Thymus (tissue), 11 donors: Measurements from ENCODE around the gene ZNF688. TPM values are rescaled to one million over a fixed set of nuclear protein-coding genes. Genes with fewer than 3 reads are reported as not detected.

Experiments
- DNase-seq, 9 donors: peaks; one replicate each; pipeline ENCODE4 v3.0.0-alpha.2; 2013; ENCODE audit warnings: low spot score in 9 of 9, low read depth in 6 of 9, missing footprints in 1 of 9
- H3K27ac ChIP-seq, 2 donors: one replicate each; pipeline ENCODE4 v1.5.1; 2013; ENCODE audit warnings: control low read depth in 1 of 2, low read depth in 1 of 2, low read length in 1 of 2, mild to moderate bottlenecking in 1 of 2, moderate library complexity in 1 of 2
- H3K27me3 ChIP-seq, 2 donors: one replicate each; pipeline ENCODE4 v1.5.1; 2013; ENCODE audit warnings: low read length in 1 of 2; ENCODE audit not compliant: control insufficient read depth in 2 of 2, insufficient read depth in 1 of 2
- H3K36me3 ChIP-seq, 2 donors: one replicate each; pipeline ENCODE4 v1.5.1; 2013; ENCODE audit warnings: low read length in 1 of 2, mild to moderate bottlenecking in 1 of 2, moderate library complexity in 1 of 2; ENCODE audit not compliant: control insufficient read depth in 2 of 2, insufficient read depth in 2 of 2
- H3K4me1 ChIP-seq, 2 donors: one replicate each; pipeline ENCODE4 v1.5.1; 2013; ENCODE audit warnings: low read length in 2 of 2; ENCODE audit not compliant: control insufficient read depth in 2 of 2, insufficient read depth in 2 of 2
- H3K4me3 ChIP-seq, 2 donors: one replicate each; pipeline ENCODE4 v1.5.1; 2013; ENCODE audit warnings: low read length in 2 of 2, control low read depth in 1 of 2, mild to moderate bottlenecking in 1 of 2
- H3K9me3 ChIP-seq, 2 donors: one replicate each; pipeline ENCODE4 v1.5.1; 2013; ENCODE audit warnings: low read length in 1 of 2, mild to moderate bottlenecking in 1 of 2; ENCODE audit not compliant: control insufficient read depth in 2 of 2, insufficient read depth in 1 of 2
- WGBS: extraction: QIAGEN DNeasy Blood & Tissue Kit; methylation state at CpG from one replicate; pipeline ENCODE4 v1.1.7; 2013; 5-methylcytosine and 5-hydroxymethylcytosine counted together
- polyA plus RNA-seq: library from polyadenylated mRNA; stranded (reverse); fragments of 200-250 nt; gene quantifications from one replicate; pipeline ENCODE4 v1.2.3, GENCODE V29; 2013
- total RNA-seq: library from RNA; stranded (reverse); fragments of 120-200 nt; gene quantifications from one replicate; pipeline ENCODE4 v1.2.4, GENCODE V29; 2013
- donor health status: healthy.

Gene ZNF688
- total and polyA plus RNA-seq, 2 donors = 17.5 to 38.1 TPM

GRCh38 chr16:30521476-30521872 lies 50.0 kb downstream of the ZNF688 start:
- peaks cover 6 to 8% of the 10 kb centered on the region in 2 donors for H3K27me3 ChIP-seq
- no peak overlapping the region for H3K27ac ChIP-seq
- H3K4me3 ChIP-seq = no peak overlapping the region
- H3K9me3 ChIP-seq = no peaks in the 10 kb centered on the region
- H3K36me3 ChIP-seq = peaks cover 58 to 62% of the 10 kb centered on the region in 2 donors
- no peak for DNase-seq
- H3K4me1 ChIP-seq = peaks cover 0 to 7% of the 10 kb centered on the region in 2 donors
- 98% methylated on average over 7 of the region's 7 CpGs for WGBS

Other genes with a start within 250 kb of the ZNF688 start
- 49.5 TPM for gene CD2BP2, start 216.4 kb downstream of the ZNF688 start, total RNA-seq
- gene CD2BP2, start 216.4 kb downstream of the ZNF688 start, polyA plus RNA-seq = 48.0 TPM
- 12.1 TPM for gene TBC1D10B, start 201.2 kb downstream of the ZNF688 start, total RNA-seq
- 25.0 TPM for gene TBC1D10B, start 201.2 kb downstream of the ZNF688 start, polyA plus RNA-seq
- 11.7 TPM for gene MYL11, start 196.9 kb downstream of the ZNF688 start, total RNA-seq
- 12.5 TPM for gene MYL11, start 196.9 kb downstream of the ZNF688 start, polyA plus RNA-seq
- 173 TPM for gene SEPTIN1, start 189.2 kb downstream of the ZNF688 start, total RNA-seq
- gene SEPTIN1, start 189.2 kb downstream of the ZNF688 start, polyA plus RNA-seq = 337 TPM
- 12.9 TPM for gene ZNF48, start 176.3 kb downstream of the ZNF688 start, total RNA-seq
- gene ZNF48, start 176.3 kb downstream of the ZNF688 start, polyA plus RNA-seq = 5.9 TPM
- 4.1 TPM for gene ZNF771, start 164.1 kb downstream of the ZNF688 start, total RNA-seq
- gene ZNF771, start 164.1 kb downstream of the ZNF688 start, polyA plus RNA-seq = 3.7 TPM
- 27.4 TPM for gene DCTPP1, start 141.7 kb downstream of the ZNF688 start, total RNA-seq
- 20.6 TPM for gene DCTPP1, start 141.7 kb downstream of the ZNF688 start, polyA plus RNA-seq
- 15.2 TPM for gene SEPHS2, start 125.8 kb downstream of the ZNF688 start, total RNA-seq
- 63.9 TPM for gene SEPHS2, start 125.8 kb downstream of the ZNF688 start, polyA plus RNA-seq
- 48.6 TPM for gene ITGAL, start 99.0 kb downstream of the ZNF688 start, total RNA-seq
- 51.3 TPM for gene ITGAL, start 99.0 kb downstream of the ZNF688 start, polyA plus RNA-seq
- gene ZNF768, start 45.1 kb downstream of the ZNF688 start, total RNA-seq = 10.5 TPM
- 20.4 TPM for gene ZNF768, start 45.1 kb downstream of the ZNF688 start, polyA plus RNA-seq
- gene ZNF747, start 36.9 kb downstream of the ZNF688 start, total RNA-seq = 7.3 TPM
- 9.8 TPM for gene ZNF747, start 36.9 kb downstream of the ZNF688 start, polyA plus RNA-seq
- gene ZNF764, start 13.3 kb downstream of the ZNF688 start, total RNA-seq = 5.7 TPM
- 8.3 TPM for gene ZNF764, start 13.3 kb downstream of the ZNF688 start, polyA plus RNA-seq
- gene ZNF785, start 14.0 kb upstream of the ZNF688 start, total RNA-seq = 5.0 TPM
- gene ZNF785, start 14.0 kb upstream of the ZNF688 start, polyA plus RNA-seq = 7.8 TPM
- gene ZNF689, start 38.7 kb upstream of the ZNF688 start, total RNA-seq = 7.3 TPM
- gene ZNF689, start 38.7 kb upstream of the ZNF688 start, polyA plus RNA-seq = 4.3 TPM
- gene PRR14, start 79.2 kb upstream of the ZNF688 start, total RNA-seq = 14.3 TPM
- gene PRR14, start 79.2 kb upstream of the ZNF688 start, polyA plus RNA-seq = 139 TPM
- 19.0 TPM for gene FBRS, start 86.7 kb upstream of the ZNF688 start, total RNA-seq
- 60.8 TPM for gene FBRS, start 86.7 kb upstream of the ZNF688 start, polyA plus RNA-seq
- 6.1 TPM for gene SRCAP, start 127.5 kb upstream of the ZNF688 start, total RNA-seq
- 8.8 TPM for gene SRCAP, start 127.5 kb upstream of the ZNF688 start, polyA plus RNA-seq
- gene PHKG2, start 176.7 kb upstream of the ZNF688 start, total RNA-seq = 22.1 TPM
- 53.8 TPM for gene PHKG2, start 176.7 kb upstream of the ZNF688 start, polyA plus RNA-seq
- gene CFAP119, start 190.3 kb upstream of the ZNF688 start, total RNA-seq = 4.8 TPM
- 19.6 TPM for gene CFAP119, start 190.3 kb upstream of the ZNF688 start, polyA plus RNA-seq
- 42.4 TPM for gene RNF40, start 190.6 kb upstream of the ZNF688 start, total RNA-seq
- gene RNF40, start 190.6 kb upstream of the ZNF688 start, polyA plus RNA-seq = 74.8 TPM
- 5.0 TPM for gene ZNF629, start 215.5 kb upstream of the ZNF688 start, total RNA-seq
- gene ZNF629, start 215.5 kb upstream of the ZNF688 start, polyA plus RNA-seq = 4.6 TPM